Measurements from ENCODE around the gene TMC3. TPM values are rescaled to one million over a fixed set of nuclear protein-coding genes. Genes with fewer than 3 reads are reported as not detected.

Gene TMC3
- total and polyA plus RNA-seq, 10 of the 15 experiments (the other 5 are each of a cell fraction or from before 2014, with no cell fraction given), result 0.03 to 0.04 (median 0.04) TPM; not detected in 7

GRCh38 chr15:81358248-81358647 lies 15.8 kb downstream of the TMC3 start:
- H3K27me3 ChIP-seq (replicated peaks in 1 of 2; ENCODE audit: control insufficient read depth in 2 of 2, insufficient read depth in 2 of 2, low read length in 1 of 2), result no peaks in the 10 kb centered on the region; a peak in 1 of 4 replicates
- CTCF ChIA-PET, result interaction anchor here (3.7 kb wide), 1 partner anchor 92 kb away, joined by 15 read pairs; no protein-coding TSS in a partner anchor
- no peak overlapping the region for H3K4me2 ChIP-seq (ENCODE audit: control insufficient read depth, insufficient read depth)
- no peak for TF ChIP-seq NRF1 (conservative IDR thresholded peaks at IDR 0.05; ENCODE audit: low read depth, low read length)
- TF ChIP-seq MEF2B (IDR thresholded peaks at IDR 0.05; ENCODE audit: partially characterized antibody, poor library complexity, severe bottlenecking), result no peak
- TF ChIP-seq ZBTB4 (CRISPR knock-in tag; IDR thresholded peaks at IDR 0.05), result no peak
- TF ChIP-seq ZNF384 (IDR thresholded peaks at IDR 0.05; ENCODE audit: borderline replicate concordance, low read depth, low read length), result no peak
- no peak for TF ChIP-seq MLLT1 (IDR thresholded peaks at IDR 0.05)
- no peak for TF ChIP-seq ZNF207 (IDR thresholded peaks at IDR 0.05; ENCODE audit: borderline replicate concordance)
- TF ChIP-seq ZSCAN29 (IDR thresholded peaks at IDR 0.05), result no peak
- no peak for TF ChIP-seq EGR1 (IDR thresholded peaks at IDR 0.05; ENCODE audit: borderline replicate concordance in 1 of 2, low read depth in 2 of 2, low read length in 2 of 2)
- TF ChIP-seq SMAD5 (IDR thresholded peaks at IDR 0.05; ENCODE audit: low read depth), result no peak
- TF ChIP-seq TCF7 (IDR thresholded peaks at IDR 0.05; ENCODE audit: borderline replicate concordance), result no peak
- no peak for TF ChIP-seq EZH2 (IDR thresholded peaks at IDR 0.05; ENCODE audit: borderline replicate concordance, control insufficient read depth, low read depth, low read length)
- no peak for TF ChIP-seq SMC3 (IDR thresholded peaks at IDR 0.05; ENCODE audit: borderline replicate concordance, low read length)
- no peak for TF ChIP-seq SRF (IDR thresholded peaks at IDR 0.05; ENCODE audit: low read depth in 2 of 2, low read length in 2 of 2)
- POLR2A ChIA-PET, result no interaction called here
- no peak overlapping the region for H3K9ac ChIP-seq (ENCODE audit: control insufficient read depth, insufficient read depth, low read length)
- H4K20me1 ChIP-seq (ENCODE audit: control insufficient read depth, insufficient read depth), result no peaks in the 10 kb centered on the region
- H3K27ac ChIP-seq (ENCODE audit: control insufficient read depth, insufficient read depth), result no peak overlapping the region
- no peak overlapping the region for H2AFZ ChIP-seq (ENCODE audit: control insufficient read depth, low read depth, low read length)
- no peaks in the 10 kb centered on the region for H3K36me3 ChIP-seq (ENCODE audit: control insufficient read depth in 2 of 2, insufficient read depth in 2 of 2, low read length in 1 of 2)
- BruUV-seq (replicated peaks), result no TSS peak
- intact Hi-C loops (cut with micrococcal nuclease; ENCODE audit: unreplicated experiment), result no loop called here
- FAIRE-seq, result no peak
- no peaks in the 10 kb centered on the region for H3K79me2 ChIP-seq (ENCODE audit: control insufficient read depth, insufficient read depth, low read length)
- no peak overlapping the region for H3K4me3 ChIP-seq
- H3K9me3 ChIP-seq (replicated peaks; ENCODE audit: control insufficient read depth, insufficient read depth, low read length), result no peaks in the 10 kb centered on the region
- SMC1A ChIA-PET (ENCODE audit: uncharacterized antibody, unreplicated experiment), result no interaction called here
- no peak for ATAC-seq
- RAD21 ChIA-PET (ENCODE audit: unreplicated experiment), result no interaction called here
- DNase-seq (ENCODE audit: low read depth, low spot score), result no peak
- in situ Hi-C loops (cut with MboI), result no loop called here
- H3K4me1 ChIP-seq (ENCODE audit: control insufficient read depth, insufficient read depth, low read length), result no peaks in the 10 kb centered on the region
- 54% methylated on average over 6 of the region's 6 CpGs for WGBS (ENCODE audit: insufficient coverage, insufficient replicate concordance, low lambda C conversion rate, missing lambda C conversion rate)
